ENCODE results near the gene DUSP22. TPM values are rescaled to one million over a fixed set of nuclear protein-coding genes. Genes with fewer than 3 reads are reported as not detected.

Gene DUSP22
- total RNA-seq, 4 donors from 2014 or later, result 35.4 to 213 (median 49.5) TPM

- Histone ChIP-seq H3K9me3 (no peaks in the 10 kb centered on the region), H3K36me3 (no peaks in the 10 kb centered on the region), H3K27me3 (no peaks in the 10 kb centered on the region), H3K4me1 (no peaks in the 10 kb centered on the region), H3K27ac (peak overlapping the region in 2 of 4 donors; percentile 2 to 44), H3K4me3 (no peak overlapping the region)
- TF ChIP-seq EP300 (IDR thresholded peaks at IDR 0.05; ENCODE audit: low read depth) (no peak), CTCF (IDR thresholded peaks at IDR 0.05) (no peak), POLR2AphosphoS5 (IDR thresholded peaks at IDR 0.05) (no peak), POLR2A (IDR thresholded peaks at IDR 0.05) (no peak)
- peak; percentile 53 for DNase-seq
- WGBS, 2 donors (ENCODE audit: low coverage in 1 of 2), result 66 to 71% methylated on average over 15 to 16 of the region's 16 CpGs
- intact Hi-C loops (cut with DNase I; ENCODE audit: low total_unique reads), result no loop called here
- in situ Hi-C loops (cut with MboI; ENCODE audit: low pct_ligation_motif_present in 1 of 4, low pct_unique_long_range_greater_than_20kb in 1 of 4, low sequenced_read_pairs in 3 of 4), result no loop called here
Observed at GRCh38 chr6:341914-342831, 49.9 kb downstream of the DUSP22 start.

GRCh38 chr6:342832-343179, 50.5 kb downstream of the DUSP22 start:
- in situ Hi-C loops (cut with MboI; ENCODE audit: low pct_ligation_motif_present in 1 of 4, low pct_unique_long_range_greater_than_20kb in 1 of 4, low sequenced_read_pairs in 3 of 4) (no loop called here), intact Hi-C loops (cut with DNase I; ENCODE audit: low total_unique reads) (no loop called here)
- Histone ChIP-seq H3K9me3 (no peaks in the 10 kb centered on the region), H3K27me3 (no peaks in the 10 kb centered on the region), H3K4me3 (no peak overlapping the region), H3K4me1 (no peaks in the 10 kb centered on the region), H3K36me3 (no peaks in the 10 kb centered on the region), H3K27ac (peak overlapping the region in 1 of 4 donors; percentile 22)
- no peak for DNase-seq
- TF ChIP-seq POLR2A (IDR thresholded peaks at IDR 0.05) (no peak), CTCF (IDR thresholded peaks at IDR 0.05) (no peak), POLR2AphosphoS5 (IDR thresholded peaks at IDR 0.05) (no peak), EP300 (IDR thresholded peaks at IDR 0.05; ENCODE audit: low read depth) (no peak)
- WGBS, 2 donors (ENCODE audit: low coverage in 1 of 2), result 82 to 100% methylated on average over 3 to 8 of the region's 8 CpGs

GRCh38 chr6:343226-343935, 51.1 kb downstream of the DUSP22 start:
- WGBS, 2 donors (ENCODE audit: low coverage in 1 of 2), result 85 to 87% methylated on average over 6 to 10 of the region's 10 CpGs
- intact Hi-C loops (cut with DNase I; ENCODE audit: low total_unique reads) (no loop called here), in situ Hi-C loops (cut with MboI; ENCODE audit: low pct_ligation_motif_present in 1 of 4, low pct_unique_long_range_greater_than_20kb in 1 of 4, low sequenced_read_pairs in 3 of 4) (no loop called here)
- peaks cover 0 to 2% (median 0%) of the 10 kb centered on the region in 4 donors for H3K36me3 ChIP-seq
- H3K27me3 ChIP-seq, result no peaks in the 10 kb centered on the region
- no peak overlapping the region for H3K4me3 ChIP-seq
- H3K27ac ChIP-seq, result no peak overlapping the region
- no peaks in the 10 kb centered on the region for H3K9me3 ChIP-seq
- TF ChIP-seq CTCF (IDR thresholded peaks at IDR 0.05) (no peak), EP300 (IDR thresholded peaks at IDR 0.05; ENCODE audit: low read depth) (no peak), POLR2A (IDR thresholded peaks at IDR 0.05) (no peak), POLR2AphosphoS5 (IDR thresholded peaks at IDR 0.05) (no peak)
- no peak for DNase-seq
- no peaks in the 10 kb centered on the region for H3K4me1 ChIP-seq
